H1 (cell line): ENCODE data around the gene PRKN.

Experiments
- CTCF ChIP-seq, 3 experiments: IDR thresholded peaks; 1 replicate in 2 of 3; 2 replicates in 1 of 3; pipeline versions ENCODE4 v1.5.1 to v1.6.1; 2011; ENCODE audit warnings: low read length in 3 of 3, mild to moderate bottlenecking in 3 of 3, inconsistent platforms in 2 of 3, low read depth in 1 of 3, moderate library complexity in 1 of 3; ENCODE audit not compliant: insufficient read depth in 1 of 3; ENCODE audit errors: control extremely low read depth in 1 of 3
- EZH2 ChIP-seq: fragments of 200-600 bp; sonication (generic); IDR thresholded peaks from 2 replicates; pipeline ENCODE4 v1.7.1; 2012; ENCODE audit warnings: low read depth, mild to moderate bottlenecking, moderate library complexity, low read length, inconsistent platforms; ENCODE audit not compliant: severe bottlenecking
- HDAC2 ChIP-seq, 2 experiments: fragments of 300-600 bp in 1 of 2; sonication (generic) in 1 of 2; IDR thresholded peaks; 2 replicates each; pipeline ENCODE4 v1.6.1; 2011 to 2012; ENCODE audit warnings: low read depth in 2 of 2, low read length in 2 of 2, mild to moderate bottlenecking in 2 of 2, moderate library complexity in 2 of 2, borderline replicate concordance in 1 of 2, inconsistent platforms in 1 of 2
- MAX ChIP-seq: IDR thresholded peaks from 2 replicates; pipeline ENCODE4 v1.6.1; 2012; ENCODE audit warnings: inconsistent platforms
- POLR2A ChIP-seq, 2 experiments: IDR thresholded peaks; 1 replicate in 1 of 2; 2 replicates in 1 of 2; pipeline ENCODE4 v1.6.1; 2011; ENCODE audit warnings: low read depth in 2 of 2, low read length in 2 of 2, mild to moderate bottlenecking in 2 of 2; ENCODE audit errors: control extremely low read depth in 1 of 2
- POLR2AphosphoS5 ChIP-seq: IDR thresholded peaks from 2 replicates; pipeline ENCODE4 v1.6.1; 2011; ENCODE audit warnings: low read depth, low read length
- SUZ12 ChIP-seq: fragments of 200-600 bp; sonication (generic); IDR thresholded peaks from 2 replicates; pipeline ENCODE4 v1.6.1; 2012; ENCODE audit warnings: mild to moderate bottlenecking, inconsistent platforms, low read length, moderate library complexity, mixed read lengths

GRCh38 chr6:162680367-162680766 lies 47.2 kb downstream of the PRKN start:
- TF ChIP-seq EZH2, result no peak
- TF ChIP-seq CTCF (IDR thresholded peaks at IDR 0.05; ENCODE audit: control extremely low read depth in 1 of 3, insufficient read depth in 1 of 3, low read depth in 1 of 3, low read length in 3 of 3), result no peak
- TF ChIP-seq POLR2AphosphoS5, result no peak
- no peak for TF ChIP-seq MAX
- TF ChIP-seq HDAC2 (IDR thresholded peaks at IDR 0.05; ENCODE audit: borderline replicate concordance in 1 of 2, low read depth in 2 of 2, low read length in 2 of 2), result no peak
- TF ChIP-seq POLR2A (IDR thresholded peaks at IDR 0.05; ENCODE audit: control extremely low read depth in 1 of 2, low read depth in 2 of 2, low read length in 2 of 2), result no peak
- TF ChIP-seq SUZ12, result no peak
